Mammary epithelial cell (primary cell): ENCODE measurements around the gene INO80B.

Experiments
- EZH2 ChIP-seq: IDR thresholded peaks from 2 replicates; pipeline ENCODE4 v1.6.1; 2012; ENCODE audit warnings: low read length, inconsistent platforms, borderline replicate concordance
- TF ChIP-seq, protein P1 (sequence below), 2 donors: IDR thresholded peaks in 1 of 2; conservative IDR thresholded peaks in 1 of 2; 2 replicates each; pipeline ENCODE4 v1.5.1; 2011 to 2012; ENCODE audit warnings: inconsistent platforms in 2 of 2, low read length in 2 of 2, mild to moderate bottlenecking in 2 of 2, control low read depth in 1 of 2, low read depth in 1 of 2; ENCODE audit not compliant: insufficient read depth in 1 of 2; ENCODE audit errors: extremely low read depth in 1 of 2

DNA sequence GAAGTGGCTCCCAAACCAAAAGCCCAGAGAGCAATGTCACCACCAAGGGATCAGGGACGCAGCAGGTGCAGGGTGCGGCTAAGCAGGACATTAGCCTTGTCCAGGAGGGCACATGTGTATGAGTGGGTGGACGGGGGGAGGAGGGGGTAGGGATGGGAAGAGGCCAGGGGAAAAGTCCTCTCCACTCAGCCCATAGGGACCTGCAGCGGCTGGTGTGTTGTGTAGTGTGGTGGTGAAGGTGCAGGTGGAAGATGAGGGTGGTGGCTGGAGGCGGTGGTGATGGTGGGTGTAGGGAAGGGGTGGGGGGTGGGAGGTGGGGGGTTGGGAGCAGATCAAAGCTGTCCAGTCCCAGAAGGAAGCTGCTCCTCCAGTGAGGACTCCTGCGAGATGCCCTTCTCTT lies 37.1 kb upstream of the INO80B start:
- TF ChIP-seq, protein P1, sequence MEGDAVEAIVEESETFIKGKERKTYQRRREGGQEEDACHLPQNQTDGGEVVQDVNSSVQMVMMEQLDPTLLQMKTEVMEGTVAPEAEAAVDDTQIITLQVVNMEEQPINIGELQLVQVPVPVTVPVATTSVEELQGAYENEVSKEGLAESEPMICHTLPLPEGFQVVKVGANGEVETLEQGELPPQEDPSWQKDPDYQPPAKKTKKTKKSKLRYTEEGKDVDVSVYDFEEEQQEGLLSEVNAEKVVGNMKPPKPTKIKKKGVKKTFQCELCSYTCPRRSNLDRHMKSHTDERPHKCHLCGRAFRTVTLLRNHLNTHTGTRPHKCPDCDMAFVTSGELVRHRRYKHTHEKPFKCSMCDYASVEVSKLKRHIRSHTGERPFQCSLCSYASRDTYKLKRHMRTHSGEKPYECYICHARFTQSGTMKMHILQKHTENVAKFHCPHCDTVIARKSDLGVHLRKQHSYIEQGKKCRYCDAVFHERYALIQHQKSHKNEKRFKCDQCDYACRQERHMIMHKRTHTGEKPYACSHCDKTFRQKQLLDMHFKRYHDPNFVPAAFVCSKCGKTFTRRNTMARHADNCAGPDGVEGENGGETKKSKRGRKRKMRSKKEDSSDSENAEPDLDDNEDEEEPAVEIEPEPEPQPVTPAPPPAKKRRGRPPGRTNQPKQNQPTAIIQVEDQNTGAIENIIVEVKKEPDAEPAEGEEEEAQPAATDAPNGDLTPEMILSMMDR (conservative IDR thresholded peaks at IDR 0.05 in 1 of 2, IDR thresholded peaks at IDR 0.05 in 1 of 2; ENCODE audit: extremely low read depth in 1 of 2, insufficient read depth in 1 of 2, low read depth in 1 of 2, low read length in 2 of 2) = no peak
- no peak for TF ChIP-seq EZH2
